ENCODE measurements around the gene FOLR2.
"Not testable (repeated sequence)": the region's sequence is repeated elsewhere in the genome, so short reads cannot be mapped to it uniquely, and the experiment has no call there.

The FOLR2 gene

GRCh38 chr11:72181553-72181958 is 35.0 kb upstream of the FOLR2 start:
- H3K9me3 ChIP-seq (ENCODE audit: insufficient read depth, low read length); H3K79me2 ChIP-seq (ENCODE audit: low read length); H3K4me3 ChIP-seq (ENCODE audit: low read length); H3K4me2 ChIP-seq (ENCODE audit: low read length); H3K9ac ChIP-seq (ENCODE audit: low read length); H3K27ac ChIP-seq (ENCODE audit: low read length); H3K4me1 ChIP-seq (ENCODE audit: low read length); H2AFZ ChIP-seq (ENCODE audit: low read depth, low read length); H3K36me3 ChIP-seq (replicated peaks; ENCODE audit: low read depth, low read length); H4K20me1 ChIP-seq (ENCODE audit: insufficient read depth, low read length): not testable (repeated sequence)
- H3K27me3 ChIP-seq (ENCODE audit: low read depth, low read length) = peaks cover 13% of the 10 kb centered on the region
- TF ChIP-seq CTCF (IDR thresholded peaks at IDR 0.05; ENCODE audit: low read depth, low read length) = peak; percentile 33

DNA sequence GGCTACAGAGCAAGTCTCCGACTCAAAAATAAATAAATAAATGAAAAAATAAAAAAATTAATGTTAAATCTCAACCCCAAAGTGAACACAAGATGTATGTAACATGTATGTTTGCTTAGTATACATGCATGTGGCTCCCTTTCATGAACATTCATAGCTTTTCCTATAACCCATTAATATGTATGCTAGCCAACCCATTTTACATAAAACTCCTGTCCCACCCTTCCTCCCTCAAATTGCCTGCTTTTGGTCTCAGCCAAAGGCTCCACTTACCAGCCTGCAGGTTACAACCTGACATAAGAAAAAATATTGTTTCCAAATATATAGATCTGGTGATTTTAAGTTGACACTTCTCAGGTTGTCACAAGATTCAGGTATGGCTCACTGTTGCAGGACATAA is 28.3 kb upstream of the FOLR2 start:
- Histone ChIP-seq H3K36me3 (replicated peaks; ENCODE audit: low read depth, low read length) (no peaks in the 10 kb centered on the region), H3K9ac (ENCODE audit: low read length) (no peak overlapping the region)
- no peak for TF ChIP-seq CTCF (IDR thresholded peaks at IDR 0.05; ENCODE audit: low read depth, low read length)
- no peak for TF ChIP-seq EZH2phosphoT487 (IDR thresholded peaks at IDR 0.05; ENCODE audit: low read depth)

GRCh38 chr11:72189455-72190250 is 26.9 kb upstream of the FOLR2 start:
- no peaks in the 10 kb centered on the region for H3K79me2 ChIP-seq (ENCODE audit: low read length)
- H3K4me1 ChIP-seq (ENCODE audit: low read length) = no peaks in the 10 kb centered on the region
- H4K20me1 ChIP-seq (ENCODE audit: insufficient read depth, low read length) = no peaks in the 10 kb centered on the region
- H3K9me3 ChIP-seq (ENCODE audit: insufficient read depth, low read length) = no peaks in the 10 kb centered on the region
- H3K4me3 ChIP-seq (ENCODE audit: low read length) = no peak overlapping the region
- H3K27me3 ChIP-seq (ENCODE audit: low read depth, low read length) = 0 out of 2 replicates have a peak, but pooled peaks cover 2% of the 10 kb centered on the region
- no peak overlapping the region for H2AFZ ChIP-seq (ENCODE audit: low read depth, low read length)
- no peak overlapping the region for H3K27ac ChIP-seq (ENCODE audit: low read length)
- no peak overlapping the region for H3K4me2 ChIP-seq (ENCODE audit: low read length)
- no peaks in the 10 kb centered on the region for H3K36me3 ChIP-seq (replicated peaks; ENCODE audit: low read depth, low read length)
- no peak overlapping the region for H3K9ac ChIP-seq (ENCODE audit: low read length)
- TF ChIP-seq CTCF (IDR thresholded peaks at IDR 0.05; ENCODE audit: low read depth, low read length) (no peak), EZH2phosphoT487 (IDR thresholded peaks at IDR 0.05; ENCODE audit: low read depth) (no peak)

More for the DNA sequence above, 28.3 kb upstream of the FOLR2 start:
- no peak overlapping the region for H3K27ac ChIP-seq (ENCODE audit: low read length)
- H4K20me1 ChIP-seq (ENCODE audit: insufficient read depth, low read length) = no peaks in the 10 kb centered on the region
- no peak overlapping the region for H2AFZ ChIP-seq (ENCODE audit: low read depth, low read length)
- no peak overlapping the region for H3K4me2 ChIP-seq (ENCODE audit: low read length)
- no peak overlapping the region for H3K4me3 ChIP-seq (ENCODE audit: low read length)
- H3K79me2 ChIP-seq (ENCODE audit: low read length) = no peaks in the 10 kb centered on the region
- H3K9me3 ChIP-seq (ENCODE audit: insufficient read depth, low read length) = no peaks in the 10 kb centered on the region
- H3K4me1 ChIP-seq (ENCODE audit: low read length) = no peaks in the 10 kb centered on the region
- 0 out of 2 replicates have a peak, but pooled peaks cover 2% of the 10 kb centered on the region for H3K27me3 ChIP-seq (ENCODE audit: low read depth, low read length)

- no peaks in the 10 kb centered on the region for H3K4me1 ChIP-seq (ENCODE audit: low read length)
- H3K9ac ChIP-seq (ENCODE audit: low read length) = no peak overlapping the region
- no peaks in the 10 kb centered on the region for H3K36me3 ChIP-seq (replicated peaks; ENCODE audit: low read depth, low read length)
- H4K20me1 ChIP-seq (ENCODE audit: insufficient read depth, low read length) = no peaks in the 10 kb centered on the region
- no peak overlapping the region for H3K27ac ChIP-seq (ENCODE audit: low read length)
- TF ChIP-seq EZH2phosphoT487 (IDR thresholded peaks at IDR 0.05; ENCODE audit: low read depth) = no peak
- no peak for TF ChIP-seq CTCF (IDR thresholded peaks at IDR 0.05; ENCODE audit: low read depth, low read length)
- H3K79me2 ChIP-seq (ENCODE audit: low read length) = no peaks in the 10 kb centered on the region
- no peak overlapping the region for H3K4me3 ChIP-seq (ENCODE audit: low read length)
- H3K9me3 ChIP-seq (ENCODE audit: insufficient read depth, low read length) = no peaks in the 10 kb centered on the region
- H2AFZ ChIP-seq (ENCODE audit: low read depth, low read length) = no peak overlapping the region
- no peaks in the 10 kb centered on the region for H3K27me3 ChIP-seq (ENCODE audit: low read depth, low read length)
- no peak overlapping the region for H3K4me2 ChIP-seq (ENCODE audit: low read length)
These were observed 25.9 kb upstream of the FOLR2 start for GRCh38 chr11:72190631-72191071.
